GM18511 (cell line): ENCODE measurements around the gene SERGEF.

Source experiments
- ATAC-seq: cut with Tn5 transposase; IDR thresholded peaks from one replicate; pipeline ENCODE4 v1.9.1; 2021; ENCODE audit warnings: mild to moderate bottlenecking, moderate library complexity; ENCODE audit not compliant: unreplicated experiment

Gene SERGEF

DNA sequence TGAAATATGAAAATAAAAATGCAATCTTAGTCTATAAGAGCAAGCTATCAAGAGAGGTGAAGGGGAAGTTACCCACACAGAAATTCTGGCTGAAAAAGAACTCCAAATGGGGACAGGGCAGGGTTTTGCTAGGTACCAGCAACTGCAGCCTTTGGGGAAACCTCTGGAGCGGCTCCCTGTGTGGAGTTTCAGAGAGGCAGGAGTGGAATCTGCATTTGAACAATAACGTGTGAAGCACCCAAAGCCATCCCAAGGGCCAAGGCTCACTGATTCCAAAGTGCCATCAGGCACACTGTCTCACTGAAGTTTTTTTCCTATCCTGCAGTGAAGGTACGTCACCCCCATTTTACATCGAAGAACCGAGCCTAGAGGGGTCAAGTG, 190.5 kb downstream of the SERGEF start:
- no peak for ATAC-seq

DNA sequence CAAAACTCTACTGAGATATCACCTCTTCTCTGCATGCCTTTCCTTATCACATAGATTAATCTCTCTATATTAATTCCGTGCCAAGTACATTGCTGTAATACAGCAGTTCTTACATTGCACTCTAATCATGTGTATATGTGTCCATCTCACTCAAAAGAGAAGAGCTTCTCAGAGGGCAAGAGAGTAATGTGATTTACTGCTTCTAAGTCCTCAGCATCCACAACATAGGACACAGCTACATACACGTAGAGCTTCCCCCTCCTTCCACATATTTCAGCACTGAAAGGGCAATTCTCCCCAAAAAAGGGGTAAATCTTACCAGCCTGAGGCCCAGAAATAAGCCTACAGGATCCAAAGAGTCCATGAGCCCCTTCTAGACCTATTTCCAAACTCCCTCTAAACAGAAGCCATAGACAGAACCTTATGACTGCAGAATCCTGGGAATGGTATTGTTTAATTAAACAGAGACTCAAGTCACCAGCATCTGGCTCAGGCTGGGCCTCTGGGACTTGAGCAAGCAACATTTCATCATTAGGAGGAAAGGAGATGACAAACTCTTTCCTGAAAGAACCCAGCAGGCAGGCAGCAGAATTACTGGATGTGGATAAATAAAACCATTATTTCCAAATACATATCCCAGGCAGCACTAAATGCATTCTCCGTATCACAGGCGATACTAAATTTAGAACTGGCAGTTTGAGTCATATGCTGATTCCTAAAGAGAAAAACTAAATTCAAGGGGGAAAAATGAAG, 191.0 kb downstream of the SERGEF start:
- ATAC-seq = no peak

GRCh38 chr11:17816232-17816931, 196.5 kb downstream of the SERGEF start:
- no peak for ATAC-seq

DNA sequence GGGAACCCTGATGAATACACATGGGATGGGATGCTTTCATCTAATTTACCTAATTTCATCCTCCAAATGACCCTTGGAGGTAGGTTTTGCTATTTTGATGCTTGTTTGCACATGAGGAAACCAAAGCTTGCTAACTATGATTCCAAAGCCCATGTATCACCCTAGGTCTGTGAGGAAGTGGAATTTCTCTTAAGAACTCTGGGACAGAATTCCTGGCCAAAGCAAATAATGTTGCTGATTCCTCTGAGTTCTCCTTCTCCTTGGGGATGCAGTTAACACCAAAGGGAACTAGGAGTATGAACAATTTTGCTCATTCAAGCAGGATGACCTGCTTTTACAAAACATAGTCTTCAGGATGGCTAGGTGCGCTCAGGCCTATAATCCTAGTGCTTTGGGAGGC, 198.3 kb downstream of the SERGEF start:
- no peak for ATAC-seq

DNA sequence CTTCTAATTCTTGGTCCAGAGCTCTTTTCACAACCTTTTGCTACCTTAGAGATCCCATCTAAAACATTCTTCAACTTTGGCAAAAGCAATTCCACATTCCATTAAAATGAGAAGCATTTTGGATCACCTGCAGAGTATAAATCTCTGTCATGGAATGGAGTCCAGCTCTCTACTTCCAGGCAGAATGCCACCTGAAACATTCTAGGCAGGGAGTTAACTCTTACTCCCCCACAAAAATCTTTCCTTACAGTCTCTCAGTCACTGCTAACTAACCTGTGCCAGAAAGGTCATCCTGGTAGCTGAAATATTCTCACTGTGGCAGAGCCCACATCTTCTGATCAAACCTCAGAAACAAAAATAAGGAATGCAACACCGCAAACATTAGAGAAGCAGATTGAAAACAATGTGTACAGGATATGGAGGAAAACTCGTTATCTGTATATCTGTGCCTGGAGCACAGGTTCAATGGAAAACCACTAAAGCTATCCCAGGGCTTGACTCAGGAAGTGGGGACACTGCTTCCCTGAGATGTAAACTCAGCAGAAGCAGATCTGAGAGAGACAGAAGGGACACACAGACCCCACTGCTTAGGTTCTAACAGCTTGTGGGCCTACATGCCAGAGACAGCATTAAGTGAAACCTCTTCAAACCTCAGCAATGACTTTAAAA, 199.3 kb downstream of the SERGEF start:
- no peak for ATAC-seq

GRCh38 chr11:17812865-17813187, 200.0 kb downstream of the SERGEF start:
- ATAC-seq = no peak

GRCh38 chr11:17812091-17812864, 200.6 kb downstream of the SERGEF start:
- no peak for ATAC-seq

DNA sequence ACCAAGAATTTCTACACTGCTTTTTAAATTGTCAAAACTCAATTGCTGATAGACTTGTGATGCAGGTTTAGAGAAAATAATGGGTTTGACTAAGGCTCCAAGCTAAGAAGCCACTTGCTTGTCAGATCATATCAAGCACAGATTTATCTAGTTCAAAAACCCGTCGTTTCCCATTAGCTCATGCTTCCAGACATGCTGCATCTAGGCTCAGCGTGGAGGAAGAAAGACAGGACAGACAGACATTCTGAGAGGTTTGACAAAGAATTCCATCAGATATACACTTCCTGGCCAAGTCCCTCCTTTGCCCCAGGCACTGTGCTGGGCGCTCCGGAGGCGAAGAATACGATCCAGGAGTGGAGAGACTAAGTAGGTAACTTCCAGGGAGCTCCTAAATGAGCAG, 201.5 kb downstream of the SERGEF start:
- ATAC-seq = no peak

GRCh38 chr11:17810746-17811145, 202.1 kb downstream of the SERGEF start:
- no peak for ATAC-seq

- ATAC-seq = no peak
These were observed 202.8 kb downstream of the SERGEF start for GRCh38 chr11:17810041-17810440.

DNA sequence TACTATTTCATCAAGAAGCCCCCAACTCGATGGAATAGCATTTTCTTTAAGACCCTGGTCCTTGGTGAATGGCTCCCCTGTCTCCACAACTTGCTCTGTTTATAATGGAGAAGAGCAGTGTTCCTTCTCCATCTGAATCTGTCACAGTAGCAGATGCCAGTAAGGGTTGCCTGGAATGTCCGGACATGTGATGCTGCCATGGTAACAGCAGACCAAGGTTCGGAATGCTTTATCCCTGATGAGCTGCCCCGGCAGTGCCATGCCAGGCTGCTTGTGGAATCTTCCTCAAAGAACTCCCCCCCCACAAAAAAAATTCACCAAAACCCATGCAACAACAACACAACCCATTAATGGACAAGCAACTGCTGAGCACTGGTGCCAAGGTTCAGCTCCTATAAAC, 205.8 kb downstream of the SERGEF start:
- ATAC-seq = no peak

GRCh38 chr11:17805873-17806272, 207.0 kb downstream of the SERGEF start:
- ATAC-seq = no peak

DNA sequence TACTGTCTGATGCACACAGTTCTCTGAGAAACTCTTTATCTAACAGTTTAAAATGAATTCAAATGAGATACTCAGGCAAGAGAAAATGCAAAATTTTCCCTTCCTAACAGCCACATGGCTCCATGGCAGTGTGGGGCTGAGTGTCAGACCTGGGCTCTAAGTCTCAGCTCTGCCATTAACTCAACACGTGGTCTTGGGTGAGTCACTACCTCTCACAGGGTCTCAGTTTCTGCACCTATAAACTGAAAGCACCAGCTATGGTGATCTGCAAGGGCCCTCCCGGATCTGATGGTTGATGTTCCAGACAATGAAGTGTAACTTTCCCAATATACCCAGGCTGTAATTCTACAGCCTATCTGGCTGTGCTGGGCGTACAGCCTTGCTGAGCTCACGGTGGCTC, 207.8 kb downstream of the SERGEF start:
- ATAC-seq = no peak

DNA sequence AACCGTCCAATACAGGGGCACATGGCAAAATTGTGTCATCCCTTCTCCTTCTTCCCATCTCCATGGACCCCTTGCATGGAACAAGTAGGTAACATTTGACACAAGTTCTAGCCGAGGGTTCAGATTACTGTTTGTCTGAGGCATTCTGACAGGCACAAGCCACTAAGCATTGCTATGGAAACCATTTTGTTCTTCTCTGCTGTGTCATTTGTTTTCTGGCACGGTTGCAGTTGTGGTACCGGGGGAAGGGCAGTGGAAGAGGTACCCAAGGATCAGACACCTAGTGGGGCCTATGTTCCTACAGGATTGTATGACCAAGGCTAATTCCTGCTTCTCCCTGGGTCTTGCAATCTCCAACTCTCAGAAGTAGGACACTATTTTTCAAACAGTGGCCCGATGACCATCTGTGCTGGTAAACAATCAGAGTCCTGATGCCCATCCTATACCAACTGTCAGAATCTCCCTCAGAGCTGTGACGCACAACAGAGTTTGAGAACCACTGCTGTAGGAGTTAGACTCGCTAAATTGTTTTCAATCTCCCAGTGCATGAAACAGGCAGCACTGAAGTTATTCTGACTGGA, 209.0 kb downstream of the SERGEF start:
- no peak for ATAC-seq

DNA sequence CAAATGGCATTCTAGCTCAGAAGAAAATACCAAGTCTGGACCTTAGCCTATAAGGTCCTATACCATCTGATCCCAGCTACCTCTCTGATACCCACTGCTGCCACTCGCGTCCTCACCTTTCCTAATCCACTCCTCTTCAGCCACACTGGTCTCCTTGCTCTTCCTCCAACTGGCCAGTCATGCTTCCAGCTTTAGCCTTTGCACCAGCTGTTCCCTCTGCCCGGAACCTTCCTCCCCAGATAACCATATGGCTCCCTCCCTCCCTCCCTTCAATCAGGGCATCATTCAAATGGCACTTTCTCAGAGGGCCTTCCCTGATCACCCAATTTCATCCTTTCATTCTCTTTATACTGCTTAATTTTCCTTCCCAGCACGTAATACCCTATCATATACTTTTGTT, 210.4 kb downstream of the SERGEF start:
- no peak for ATAC-seq

DNA sequence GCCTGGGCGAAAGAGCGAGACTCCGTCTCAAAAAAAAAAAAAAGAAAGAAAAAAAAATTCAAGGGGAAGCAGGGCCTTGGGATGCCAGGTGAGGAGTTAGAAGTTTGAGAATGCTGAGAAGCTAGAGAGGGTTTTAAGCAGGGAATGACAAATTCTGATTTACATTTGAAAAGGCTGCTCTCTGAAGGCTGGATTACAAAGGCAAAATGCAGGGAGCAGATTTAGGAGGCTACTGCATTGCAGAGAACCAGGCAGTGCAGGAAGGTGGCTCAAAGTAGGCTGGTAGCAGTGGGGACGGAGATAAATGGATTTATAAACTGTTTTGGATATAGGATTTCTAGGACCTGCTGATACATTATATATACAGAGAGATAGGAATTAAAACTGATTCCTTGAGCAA, 211.7 kb downstream of the SERGEF start:
- no peak for ATAC-seq

DNA sequence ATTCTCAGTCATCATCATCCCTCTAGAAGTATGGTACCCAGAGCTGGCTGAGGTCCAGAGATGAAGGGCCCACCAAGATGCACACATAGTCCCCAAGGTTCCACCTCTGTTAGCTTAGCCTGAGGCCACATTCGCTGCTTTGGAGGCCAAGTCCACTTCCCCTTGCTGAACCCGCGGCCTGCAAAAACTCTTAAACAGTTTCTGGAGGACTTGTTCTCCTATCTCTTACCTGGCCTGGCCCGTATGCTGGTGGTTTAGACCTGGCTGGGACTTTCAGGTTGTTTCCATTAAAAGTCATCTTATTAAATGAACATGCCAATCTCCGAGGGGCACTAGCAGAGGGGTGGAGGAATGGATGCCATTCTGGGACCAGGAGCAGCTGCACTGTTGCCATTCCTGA, 213.7 kb downstream of the SERGEF start:
- no peak for ATAC-seq

- ATAC-seq = no peak
These were observed 214.1 kb downstream of the SERGEF start for GRCh38 chr11:17798716-17799115.

DNA sequence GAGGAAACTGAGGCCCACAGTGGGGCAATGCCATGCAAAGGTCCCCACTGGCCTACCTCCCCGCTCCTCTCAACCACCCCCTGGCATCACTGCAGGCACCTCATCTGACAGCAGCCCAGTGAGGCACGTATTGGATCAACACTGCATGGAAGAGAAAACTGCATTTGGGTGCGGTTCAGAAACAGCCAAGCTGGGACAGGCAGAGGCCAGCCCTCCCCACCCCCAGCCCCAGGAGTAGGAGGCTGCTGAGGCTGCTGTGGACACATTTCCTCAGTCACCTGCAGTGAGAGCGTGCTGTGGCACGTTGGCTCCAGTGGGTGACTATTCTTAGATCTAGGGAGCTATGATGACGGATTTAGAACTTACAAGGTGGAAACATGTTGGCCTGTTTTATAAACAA, 214.6 kb downstream of the SERGEF start:
- ATAC-seq = no peak

GRCh38 chr11:17796154-17796553, 216.7 kb downstream of the SERGEF start:
- ATAC-seq = no peak

DNA sequence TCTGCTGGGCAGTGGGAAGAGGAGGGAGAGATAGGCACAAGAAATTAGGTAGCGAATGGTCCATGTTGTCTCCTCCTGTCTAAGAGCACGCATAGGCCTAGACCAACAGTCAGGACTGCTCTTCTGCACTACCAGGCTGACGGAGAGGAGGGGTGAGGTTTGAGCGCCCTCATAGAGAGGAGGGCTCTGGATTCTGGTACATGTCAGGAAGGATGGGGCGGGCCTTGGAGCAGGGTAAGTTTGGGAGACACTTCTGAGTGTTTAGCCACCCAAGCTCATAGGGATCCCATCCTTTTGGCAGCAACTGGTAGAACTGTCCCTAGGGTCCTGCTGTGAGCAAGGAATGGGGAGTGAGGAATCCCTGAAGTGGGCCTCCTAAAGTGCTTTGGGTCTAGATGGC, 217.9 kb downstream of the SERGEF start:
- no peak for ATAC-seq
